NCI-H2196 (cell line): Measurements from ENCODE around the gene ANKMY1.
A peak's percentile ranks its signal among the peaks of the same experiment; 100 is the strongest.

Experiments
- DNase-seq: peaks from one replicate; lab custom pipeline; 2025; ENCODE audit not compliant: unreplicated experiment; lab: John Stamatoyannopoulos, UW

ANKMY1 gene

DNA sequence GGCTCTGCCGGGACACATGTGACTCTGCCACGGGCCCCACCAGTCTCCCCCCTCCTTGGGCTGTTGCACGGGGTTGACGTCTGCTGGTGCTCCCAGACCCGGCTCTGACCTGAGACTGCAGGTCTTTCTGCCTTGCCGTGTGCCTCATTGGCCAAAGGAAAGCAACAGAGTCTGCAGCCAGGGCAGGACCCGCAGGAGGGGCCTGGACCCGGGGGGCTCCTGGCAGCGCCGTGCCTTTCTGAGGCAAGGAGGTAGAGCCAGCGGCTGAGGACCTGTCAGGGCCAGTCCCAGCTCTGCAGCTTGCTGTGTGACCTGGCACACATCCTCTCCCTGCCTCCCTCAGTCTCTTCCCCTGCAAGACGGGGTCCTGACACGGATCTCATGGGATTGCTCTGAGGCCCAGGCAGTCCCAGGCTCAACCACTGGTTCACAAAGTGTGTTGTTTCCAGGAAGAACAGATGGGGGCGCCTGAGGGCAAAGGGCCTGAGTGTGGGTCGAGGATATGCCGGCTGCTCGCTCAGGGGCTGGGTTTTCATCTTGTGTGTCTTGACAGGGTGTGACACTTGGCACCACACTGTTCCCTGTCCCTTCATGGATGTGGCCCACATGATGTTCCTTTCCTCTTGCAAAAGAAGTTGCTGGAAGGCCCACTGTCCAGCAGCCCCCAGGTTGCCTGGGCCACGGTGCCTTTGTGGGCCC, 37.7 kb upstream of the ANKMY1 start:
- DNase-seq = peak; percentile 49

DNA sequence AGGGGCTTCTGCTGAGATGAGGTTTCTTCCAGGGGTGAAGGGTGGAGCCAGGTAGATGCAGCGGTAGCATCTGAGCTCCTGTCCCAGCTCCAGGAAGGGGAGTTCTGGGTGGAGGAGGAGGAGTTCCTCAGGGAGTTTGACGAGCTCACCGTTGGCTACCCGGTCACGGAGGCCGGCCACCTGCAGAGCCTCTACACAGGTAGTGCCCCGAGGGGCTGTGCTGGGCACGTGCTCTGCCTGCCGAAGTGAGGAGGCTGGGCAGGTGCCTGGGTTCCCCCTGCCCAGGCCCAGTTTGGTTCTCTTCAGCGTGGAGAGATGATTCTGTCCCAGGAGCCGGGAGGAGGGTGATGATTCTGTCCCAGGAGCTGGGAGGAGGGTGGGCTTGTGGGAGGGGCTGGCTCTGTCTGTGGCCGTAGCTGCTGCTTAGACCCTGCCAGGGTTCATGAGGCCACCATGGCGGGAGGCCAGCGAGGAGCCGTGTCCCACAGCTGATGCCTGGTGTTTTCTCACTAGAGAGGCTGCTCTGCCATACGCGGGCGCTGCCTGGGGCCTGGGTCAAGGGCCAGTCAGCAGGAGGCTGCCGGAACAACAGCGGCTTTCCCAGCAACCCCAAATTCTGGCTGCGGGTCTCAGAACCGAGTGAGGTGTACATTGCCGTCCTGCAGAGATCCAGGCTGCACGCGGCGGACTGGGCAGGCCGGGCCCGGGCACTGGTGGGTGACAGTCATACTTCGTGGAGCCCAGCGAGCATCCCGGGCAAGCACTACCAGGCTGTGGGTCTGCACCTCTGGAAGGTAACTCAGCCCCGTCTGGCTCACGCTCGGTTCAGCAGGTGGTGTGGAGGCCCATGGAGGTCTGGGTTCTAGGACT, 37.0 kb upstream of the ANKMY1 start:
- DNase-seq = no peak

DNA sequence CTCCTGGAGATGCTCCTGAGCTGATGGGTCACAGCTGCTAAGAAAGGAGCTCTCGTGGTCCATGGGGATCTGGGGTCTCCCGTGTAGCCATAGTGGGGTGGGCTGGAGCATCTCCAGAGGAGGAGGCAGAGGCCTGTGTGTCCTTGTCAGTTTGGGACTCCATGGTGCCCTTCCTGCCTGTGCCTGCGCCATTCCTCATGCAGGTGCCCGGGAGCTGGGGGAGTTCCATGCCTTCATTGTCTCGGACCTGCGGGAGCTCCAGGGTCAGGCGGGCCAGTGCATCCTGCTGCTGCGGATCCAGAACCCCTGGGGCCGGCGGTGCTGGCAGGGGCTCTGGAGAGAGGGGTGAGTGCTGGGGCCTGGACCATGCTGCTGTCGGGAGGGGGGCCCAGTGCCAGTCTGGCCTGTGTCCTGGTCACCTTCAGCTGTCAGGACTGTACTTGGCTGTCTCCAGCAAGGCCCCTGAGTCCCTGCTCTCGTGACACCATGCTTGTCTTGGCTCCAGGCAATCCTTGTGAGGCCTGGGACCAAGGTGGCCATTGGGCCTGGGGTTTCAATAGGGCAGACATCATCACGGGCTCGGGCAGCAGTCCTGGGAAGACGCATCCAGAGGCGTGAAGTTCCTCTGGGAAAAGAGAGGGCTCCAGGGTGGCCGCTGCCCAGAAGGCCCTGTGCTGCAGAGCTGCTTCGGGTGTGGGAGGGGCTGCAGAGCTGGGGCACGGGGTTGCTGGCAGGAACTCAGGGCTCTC, 36.1 kb upstream of the ANKMY1 start:
- no peak for DNase-seq

DNA sequence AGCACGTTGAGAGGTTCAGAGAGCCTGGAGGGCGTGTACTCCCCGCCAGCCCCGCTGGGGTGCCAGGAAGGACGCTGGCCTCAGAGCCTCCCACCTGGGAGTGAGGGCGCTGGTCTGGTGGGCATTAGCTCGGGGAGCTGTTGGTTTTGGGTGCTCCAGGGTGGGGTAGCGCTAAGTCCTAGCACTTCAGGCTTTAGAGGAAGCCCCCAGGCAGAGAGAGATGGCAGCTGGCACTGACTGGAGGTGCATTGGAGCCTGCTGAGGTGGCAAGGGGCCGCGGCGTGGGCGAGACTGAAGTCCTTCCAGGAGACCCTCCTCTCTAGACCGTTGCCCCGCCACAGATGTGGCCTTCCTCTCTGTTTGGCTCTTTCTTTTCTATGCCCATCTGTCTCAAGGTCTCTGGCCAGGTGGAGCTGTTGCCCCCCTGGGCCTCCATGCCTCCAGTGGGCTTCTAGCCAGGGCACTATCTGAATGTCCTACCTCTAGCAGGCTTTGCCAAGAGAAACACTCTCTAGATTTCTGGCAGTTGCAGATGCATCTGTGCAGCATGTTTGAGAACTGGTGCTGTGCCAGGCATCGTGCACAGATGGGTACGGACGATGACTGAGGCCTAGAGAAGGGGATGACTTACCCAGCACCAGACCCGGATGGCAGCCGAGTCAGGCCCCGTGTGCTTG, 35.4 kb upstream of the ANKMY1 start:
- no peak for DNase-seq

DNA sequence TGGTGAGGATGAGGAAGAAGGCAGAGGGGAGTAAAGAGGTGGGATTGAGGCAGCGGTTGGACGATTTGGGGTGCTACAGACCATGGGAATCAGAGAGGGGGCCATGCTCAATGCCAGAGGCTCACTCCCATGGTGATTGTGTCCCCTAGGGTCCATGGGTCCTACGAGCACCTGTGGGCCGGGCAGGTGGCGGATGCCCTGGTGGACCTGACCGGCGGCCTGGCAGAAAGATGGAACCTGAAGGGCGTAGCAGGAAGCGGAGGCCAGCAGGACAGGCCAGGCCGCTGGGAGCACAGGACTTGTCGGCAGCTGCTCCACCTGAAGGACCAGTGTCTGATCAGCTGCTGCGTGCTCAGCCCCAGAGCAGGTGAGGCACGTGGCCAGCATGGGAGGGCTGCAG, 34.0 kb upstream of the ANKMY1 start:
- DNase-seq = no peak

DNA sequence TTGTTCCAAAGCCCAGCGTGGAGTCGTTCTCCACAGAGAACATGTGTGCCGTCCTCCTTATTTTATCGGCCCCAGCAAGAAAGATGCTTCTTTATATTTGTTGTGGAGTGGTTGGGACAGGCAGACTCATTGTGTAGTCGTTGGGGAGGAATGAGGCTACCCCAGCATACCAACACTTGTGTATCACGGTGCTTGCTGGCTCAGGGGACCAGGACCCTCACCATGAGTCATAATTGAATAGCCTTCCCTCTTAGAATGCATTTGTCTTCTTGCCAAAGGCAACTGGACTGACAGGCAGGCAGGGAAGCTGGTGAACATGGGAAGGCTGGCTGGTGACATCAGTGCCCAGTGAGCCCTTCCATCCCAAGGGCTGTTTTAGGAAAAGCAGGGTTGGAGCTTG, 33.4 kb upstream of the ANKMY1 start:
- no peak for DNase-seq

DNA sequence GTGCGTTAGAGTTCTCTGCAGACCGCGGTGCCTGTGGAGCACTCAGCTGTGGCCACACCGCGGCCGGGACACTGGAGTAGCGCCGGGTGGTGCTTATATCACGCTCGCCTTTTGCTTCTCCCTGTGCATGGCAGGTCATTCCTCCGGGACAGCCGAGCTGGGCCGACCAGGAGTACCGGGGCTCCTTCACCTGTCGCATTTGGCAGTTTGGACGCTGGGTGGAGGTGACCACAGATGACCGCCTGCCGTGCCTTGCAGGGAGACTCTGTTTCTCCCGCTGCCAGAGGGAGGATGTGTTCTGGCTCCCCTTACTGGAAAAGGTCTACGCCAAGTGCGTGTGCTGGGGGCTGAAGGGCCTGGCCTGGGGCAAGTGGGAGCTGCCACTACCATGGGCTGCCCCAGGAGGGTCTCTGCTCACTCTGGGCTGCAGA, 32.9 kb upstream of the ANKMY1 start:
- no peak for DNase-seq

DNA sequence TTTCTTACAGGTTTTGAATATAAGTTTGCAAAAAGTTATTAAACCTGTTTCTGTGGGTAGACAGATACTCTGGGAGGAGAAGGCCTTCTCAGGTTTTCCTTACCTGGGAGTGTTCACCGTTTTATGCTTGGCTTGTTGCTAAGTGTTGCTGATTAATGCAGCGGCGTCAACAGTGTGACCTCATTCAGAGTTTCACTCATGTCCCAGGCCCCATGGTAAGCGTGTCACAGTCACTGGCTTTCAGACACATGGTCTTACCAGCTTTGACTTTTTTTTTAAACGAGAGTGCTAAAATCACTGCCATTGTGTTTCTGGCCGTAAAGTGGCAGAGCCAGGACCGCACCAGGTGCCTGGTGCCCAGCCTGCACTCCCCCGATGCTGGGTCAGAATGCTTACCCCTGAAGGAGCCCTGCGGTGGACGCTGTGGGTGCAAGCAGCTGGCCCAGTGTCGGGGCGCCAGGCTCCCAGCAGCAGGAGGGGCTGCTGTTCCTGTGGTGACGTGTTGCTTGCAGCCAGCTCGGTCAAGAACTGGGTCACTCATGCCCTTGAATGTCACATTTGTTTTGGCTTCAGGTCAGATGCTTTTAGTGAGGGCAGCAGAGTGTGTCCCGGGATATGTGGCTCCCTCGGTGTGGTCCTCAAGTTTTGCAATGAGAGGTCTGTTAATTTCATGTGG, 32.2 kb upstream of the ANKMY1 start:
- DNase-seq = no peak

DNA sequence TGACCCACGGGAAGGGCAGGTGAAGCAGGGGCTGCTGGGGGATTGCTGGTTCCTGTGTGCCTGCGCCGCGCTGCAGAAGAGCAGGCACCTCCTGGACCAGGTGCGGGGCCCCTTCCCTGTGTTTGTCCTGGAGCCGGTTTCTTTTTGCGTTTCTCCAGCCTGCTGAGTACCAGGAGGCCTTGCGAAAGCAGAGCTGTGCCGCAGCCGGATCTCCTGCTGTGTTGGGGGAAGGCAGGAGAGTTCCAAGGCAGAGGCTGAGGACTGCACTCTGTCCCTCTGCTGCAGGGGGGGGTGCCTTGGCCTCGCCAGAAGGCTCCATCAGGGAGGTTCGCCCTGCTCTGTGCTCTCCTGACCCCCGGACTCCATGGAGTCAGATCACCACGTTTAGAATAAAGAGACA, 31.6 kb upstream of the ANKMY1 start:
- no peak for DNase-seq

DNA sequence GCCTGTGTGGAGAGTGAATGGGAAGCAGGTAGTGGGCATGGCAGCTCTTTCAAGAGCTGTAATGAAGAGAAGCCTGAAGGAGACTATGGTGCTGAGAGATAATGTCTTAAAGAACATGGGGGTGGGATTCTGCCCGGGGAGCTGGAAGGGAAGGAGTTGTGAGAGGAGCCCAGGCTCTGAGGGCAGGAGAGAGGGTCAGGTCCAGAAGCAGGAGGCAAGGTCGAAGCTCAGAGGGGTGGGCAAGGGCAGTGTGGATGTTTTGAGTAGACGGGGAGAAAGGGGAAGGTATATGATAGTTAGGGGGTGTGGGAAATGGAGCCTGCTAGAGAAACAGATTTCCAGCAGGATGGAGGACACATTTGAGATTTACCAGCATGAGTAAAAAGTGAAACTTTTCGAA, 30.9 kb upstream of the ANKMY1 start:
- no peak for DNase-seq

DNA sequence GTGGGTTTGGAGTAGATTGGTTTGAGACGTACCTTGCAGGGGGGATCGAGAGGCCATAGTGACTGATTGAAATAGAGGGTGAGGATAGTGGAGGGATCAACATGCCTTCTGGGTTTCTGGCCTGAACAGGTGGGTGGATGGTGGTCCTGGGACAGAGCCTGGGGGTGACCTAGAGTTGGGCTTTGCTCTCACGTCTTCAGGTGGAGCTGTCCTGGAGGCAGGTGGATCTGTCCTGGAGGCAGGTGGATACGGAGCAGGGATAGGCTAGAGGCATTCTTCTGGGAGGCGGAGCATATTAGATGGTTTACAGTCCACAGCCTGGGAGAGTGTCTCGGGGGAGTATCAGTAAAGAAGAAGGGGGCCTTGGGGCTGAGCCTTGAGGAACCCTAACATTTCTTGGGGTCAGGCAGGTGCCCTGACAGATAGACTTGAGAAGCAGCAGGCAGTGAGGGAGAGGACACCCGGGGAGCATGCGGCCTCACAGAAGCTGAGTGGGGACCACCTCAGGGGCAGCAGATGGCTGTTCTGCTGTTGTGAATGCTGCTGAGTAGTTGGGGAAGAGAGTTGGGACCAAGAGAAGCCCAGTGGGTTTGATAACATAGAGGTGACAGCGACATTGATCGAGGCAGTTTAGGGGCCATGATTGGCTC, 30.3 kb upstream of the ANKMY1 start:
- no peak for DNase-seq

DNA sequence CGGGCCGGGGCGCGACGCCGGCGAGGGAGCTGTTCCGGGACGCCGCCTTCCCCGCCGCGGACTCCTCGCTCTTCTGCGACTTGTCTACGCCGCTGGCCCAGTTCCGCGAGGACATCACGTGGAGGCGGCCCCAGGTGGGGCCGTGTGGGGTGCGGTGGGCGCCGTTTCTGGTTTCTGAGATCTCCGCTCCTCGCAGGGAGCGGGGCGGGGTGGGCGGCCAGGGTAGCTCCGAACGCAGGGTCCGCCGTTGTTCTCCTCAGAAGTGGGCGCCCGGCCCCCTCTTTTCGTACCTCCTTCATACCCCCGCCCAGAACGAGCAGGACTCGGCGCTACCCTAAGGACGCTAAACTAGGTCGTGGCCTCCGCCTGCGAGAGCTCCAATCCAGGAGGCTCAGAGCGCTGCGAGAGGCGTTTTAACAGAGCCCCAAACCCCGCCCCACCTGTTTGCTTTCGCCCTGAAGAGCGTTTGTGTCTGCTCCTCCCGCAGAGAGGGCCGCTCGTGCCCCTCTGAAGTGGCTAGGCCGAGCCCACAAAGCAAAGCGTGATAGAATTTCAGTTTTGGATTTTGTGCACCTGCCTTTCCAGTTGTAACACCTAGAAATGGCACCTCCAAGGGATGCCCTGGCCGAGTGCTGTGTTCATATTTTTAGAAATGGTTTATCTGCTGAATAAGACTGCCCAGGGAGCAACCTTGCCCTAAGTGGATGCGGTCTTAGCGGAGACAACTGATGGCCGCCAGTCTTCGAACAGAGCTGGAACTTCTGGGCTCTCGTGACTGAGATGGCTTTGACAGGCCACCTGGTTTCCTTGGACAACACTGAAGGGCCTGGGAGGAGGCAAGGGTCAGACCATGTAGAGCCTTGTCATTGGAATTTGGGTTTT, 29.4 kb upstream of the ANKMY1 start:
- peak; percentile 53 for DNase-seq

DNA sequence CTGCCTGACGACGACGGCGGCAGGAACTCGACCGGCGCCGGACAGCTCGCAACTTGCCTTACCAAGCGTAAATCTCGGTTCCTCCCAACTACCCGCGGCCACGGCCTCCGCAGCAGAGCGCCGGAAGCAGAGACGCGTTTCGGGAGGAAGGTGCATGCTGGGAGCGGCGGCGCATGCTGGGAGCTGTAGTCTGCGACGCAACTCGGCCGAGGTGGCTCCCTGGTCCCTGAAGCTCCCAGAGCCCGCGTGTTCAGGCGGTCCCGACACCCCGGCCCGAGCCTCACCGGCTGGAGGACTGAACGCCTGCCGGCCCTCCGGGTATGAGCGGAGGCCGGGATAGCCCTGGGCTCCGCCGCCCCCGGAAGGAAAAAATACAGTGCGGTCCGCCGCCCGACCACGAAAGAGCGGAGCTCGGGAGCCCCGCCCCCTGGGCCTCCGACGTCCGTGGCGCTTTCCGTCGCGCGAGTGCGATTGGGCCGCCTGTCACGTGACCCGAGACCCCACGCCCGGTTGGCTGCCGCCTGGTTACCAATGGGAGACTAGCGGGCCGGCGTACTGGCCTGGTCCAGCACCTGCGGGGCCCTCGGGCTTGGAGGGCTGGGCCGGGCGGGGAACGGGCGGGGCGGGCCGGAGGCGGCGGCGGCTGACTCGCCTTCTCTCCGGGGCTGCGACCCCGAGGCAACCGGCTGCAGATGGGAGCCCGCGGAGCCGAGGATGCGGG, 28.6 kb upstream of the ANKMY1 start, which contains the start of gene CAPN10:
Gene CAPN10 (plus strand): TSS at position 537 of the 721 bp plus-strand sequence. CDS start 178 bp downstream, at position 715.
- DNase-seq = peak; percentile 97

DNA sequence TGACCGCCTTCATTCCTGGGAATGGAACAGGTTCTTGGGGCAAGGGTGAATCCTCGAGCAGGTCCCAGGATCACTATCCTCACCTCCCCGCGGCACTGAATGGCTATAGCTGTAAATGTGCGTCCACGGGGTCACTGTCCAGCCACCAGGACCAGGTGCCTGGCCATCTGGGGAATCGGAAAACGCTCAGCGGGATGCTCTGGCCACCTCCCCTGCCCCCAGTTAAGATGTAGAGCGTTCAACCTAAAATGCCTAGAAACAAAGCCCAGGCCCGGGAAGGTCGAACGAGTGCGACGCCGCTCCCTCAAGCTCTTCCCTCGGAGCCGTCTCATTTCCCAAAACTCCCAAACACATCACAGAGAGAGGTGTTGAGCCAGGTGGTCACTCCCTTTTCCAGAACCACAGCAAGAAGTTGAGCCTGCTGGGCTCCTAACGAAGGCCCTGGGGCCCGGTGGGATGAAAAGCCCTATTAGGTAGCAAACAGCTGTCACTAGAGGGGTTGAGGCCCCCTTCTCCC, 28.0 kb upstream of the ANKMY1 start:
- DNase-seq = no peak

DNA sequence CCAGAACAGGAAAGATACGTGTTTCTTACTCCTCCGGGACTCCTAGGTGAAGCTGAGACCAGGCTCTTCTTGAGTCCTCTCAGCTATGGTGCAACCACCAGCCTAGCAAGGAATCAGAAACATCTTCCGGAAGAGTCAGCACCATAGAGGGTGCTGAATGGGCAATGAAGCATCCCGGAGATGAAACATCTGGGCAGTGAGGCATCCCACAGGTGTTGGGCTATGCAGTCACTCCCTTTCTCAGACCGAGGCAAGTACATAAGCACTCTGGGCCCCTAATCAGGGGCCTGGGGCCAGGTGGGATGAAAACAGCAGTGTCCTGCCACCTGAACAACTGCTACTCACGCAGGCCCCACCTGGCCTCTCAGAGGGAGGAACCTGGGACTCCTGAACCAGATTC, 27.3 kb upstream of the ANKMY1 start:
- no peak for DNase-seq

DNA sequence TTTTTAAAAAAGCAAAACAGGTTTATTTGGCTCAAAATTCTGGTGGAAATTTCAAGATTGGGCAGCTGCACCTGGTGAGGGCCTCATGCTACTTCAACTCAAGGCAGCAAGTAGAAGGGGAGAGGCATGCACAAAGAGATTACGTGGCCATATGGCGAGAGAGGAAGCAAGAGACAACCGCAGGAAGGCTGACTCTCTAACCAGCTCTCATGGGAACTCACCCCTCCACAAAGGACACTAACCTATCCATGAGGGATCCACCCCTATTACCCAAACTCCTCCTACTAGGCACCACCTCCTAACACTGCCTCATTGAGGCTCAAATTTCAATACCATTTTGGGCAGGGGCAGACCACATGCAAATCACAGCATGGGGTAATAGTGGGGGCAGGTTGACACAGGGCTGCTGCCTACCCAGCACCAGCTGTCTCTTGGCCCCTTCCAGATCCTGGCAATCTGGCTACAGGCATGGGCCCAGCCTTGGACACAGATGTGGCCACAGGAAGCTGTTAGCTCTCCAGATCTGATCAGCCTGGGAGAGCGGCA, 26.8 kb upstream of the ANKMY1 start:
- peak; percentile 46 for DNase-seq

DNA sequence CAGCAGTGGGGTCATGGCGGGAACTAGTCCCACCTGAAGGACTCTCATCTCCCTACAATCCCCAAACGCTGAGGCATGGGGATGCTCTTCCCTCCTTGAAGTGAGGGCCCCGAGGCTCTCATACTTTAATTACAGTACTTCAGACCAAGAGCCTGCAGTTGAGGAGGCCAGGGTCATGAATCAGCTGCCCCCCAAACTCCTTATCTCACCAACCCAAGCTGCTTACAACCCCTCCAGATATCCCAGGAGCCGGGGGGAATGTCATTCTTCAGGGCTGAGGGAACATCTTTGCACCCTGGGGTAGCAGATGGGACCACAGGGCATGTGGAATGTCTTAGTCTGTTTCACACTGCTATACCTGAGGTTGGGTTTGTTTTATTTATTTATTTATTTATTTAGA, 26.0 kb upstream of the ANKMY1 start:
- DNase-seq = no peak

DNA sequence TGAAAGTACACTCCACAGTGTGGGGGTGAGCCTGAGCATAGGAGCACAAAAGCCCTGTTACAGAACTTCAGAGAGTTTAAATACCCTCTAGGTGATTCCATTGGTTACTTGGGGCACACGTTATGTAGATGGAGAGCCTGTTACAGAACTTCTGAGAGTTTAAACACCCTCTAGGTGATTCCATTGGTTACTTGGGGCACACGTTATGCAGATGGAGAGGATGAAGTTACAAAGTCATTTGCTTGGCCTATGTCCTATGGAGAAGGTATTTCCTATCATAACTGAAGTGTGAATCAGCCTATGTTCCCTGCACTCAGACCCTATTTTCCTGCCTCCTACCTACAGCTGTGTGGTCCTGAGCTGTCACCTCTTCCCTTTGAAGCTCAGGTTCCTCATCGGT, 25.0 kb upstream of the ANKMY1 start:
- no peak for DNase-seq
